Activated T-helper 2 cell treated with anti-CD3 and anti-CD28 coated beads, Interferon-gamma antibody, Interleukin-2, Interleukin-4, amounts not matched to agents 10 μg/mL and 5 μg/mL and 100 μg/mL, durations not matched to agents 14 hours and 24 hours and 36 hours (primary cell): ENCODE data around the gene NT5DC2. TPM values are rescaled to one million over a fixed set of nuclear protein-coding genes. Genes with fewer than 3 reads are reported as not detected.
A peak's percentile ranks its signal among the peaks of the same experiment; 100 is the strongest.

Experiments
- DNase-seq: peaks from one replicate; pipeline ENCODE4 v3.0.0; 2021; ENCODE audit warnings: low spot score
- H3K27ac Mint-ChIP-seq: one replicate; pipeline ENCODE4 v1.8.0; 2021; ENCODE audit warnings: mixed read lengths
- H3K27me3 Mint-ChIP-seq: one replicate; pipeline ENCODE4 v1.8.0; 2021; ENCODE audit warnings: low read depth, mixed read lengths
- H3K36me3 Mint-ChIP-seq: one replicate; pipeline ENCODE4 v1.8.0; 2021; ENCODE audit warnings: low read depth, mixed read lengths
- H3K4me1 Mint-ChIP-seq: one replicate; pipeline ENCODE4 v1.8.0; 2021; ENCODE audit warnings: low read depth, mixed read lengths
- H3K4me3 Mint-ChIP-seq: one replicate; pipeline ENCODE4 v1.8.0; 2021; ENCODE audit warnings: low read depth, mild to moderate bottlenecking, moderate library complexity, mixed read lengths
- H3K9me3 Mint-ChIP-seq: one replicate; pipeline ENCODE4 v1.8.0; 2021; ENCODE audit warnings: mixed read lengths
- intact Hi-C: fragments of 100-400 bp; cut with micrococcal nuclease; formaldehyde crosslinking; loops from one replicate; pipeline ENCODE4 v1.15.1; 2023
- total RNA-seq: library from RNA; stranded (reverse); gene quantifications from 2 replicates; pipeline ENCODE4 v1.2.3, GENCODE V29; 2022

Gene NT5DC2
- total RNA-seq, 1 donor from 2014 or later: 77.9 TPM

GRCh38 chr3:52535411-52536111, 1.9 kb upstream of the NT5DC2 start:
- H3K4me3 Mint-ChIP-seq: peak overlapping the region; percentile 100
- no peak overlapping the region for H3K27ac Mint-ChIP-seq
- H3K27me3 Mint-ChIP-seq: no peaks in the 10 kb centered on the region
- DNase-seq: no peak
- peaks cover 37% of the 10 kb centered on the region for H3K4me1 Mint-ChIP-seq
- H3K36me3 Mint-ChIP-seq: peaks cover 29% of the 10 kb centered on the region
- no peaks in the 10 kb centered on the region for H3K9me3 Mint-ChIP-seq
- intact Hi-C loops: loop anchor here (1.0 to 10.0 kb wide), 5 partner anchors 80 to 481 kb away; partner anchors contain the start of genes DUSP7, GLT8D1, GNL3 and NISCH

- Mint-ChIP-seq H3K27ac (peak overlapping the region; percentile 65), H3K4me1 (peaks cover 33% of the 10 kb centered on the region), H3K36me3 (peaks cover 29% of the 10 kb centered on the region), H3K4me3 (peak overlapping the region; percentile 83), H3K9me3 (no peaks in the 10 kb centered on the region), H3K27me3 (no peaks in the 10 kb centered on the region)
- no peak for DNase-seq
- intact Hi-C loops: loop anchor here (5.0 to 10.0 kb wide), 3 partner anchors 153 to 480 kb away; partner anchors contain the start of genes DUSP7, GNL3, PBRM1 and STIMATE
Observed at GRCh38 chr3:52534281-52535183, 875 bp upstream of the NT5DC2 start.

DNA sequence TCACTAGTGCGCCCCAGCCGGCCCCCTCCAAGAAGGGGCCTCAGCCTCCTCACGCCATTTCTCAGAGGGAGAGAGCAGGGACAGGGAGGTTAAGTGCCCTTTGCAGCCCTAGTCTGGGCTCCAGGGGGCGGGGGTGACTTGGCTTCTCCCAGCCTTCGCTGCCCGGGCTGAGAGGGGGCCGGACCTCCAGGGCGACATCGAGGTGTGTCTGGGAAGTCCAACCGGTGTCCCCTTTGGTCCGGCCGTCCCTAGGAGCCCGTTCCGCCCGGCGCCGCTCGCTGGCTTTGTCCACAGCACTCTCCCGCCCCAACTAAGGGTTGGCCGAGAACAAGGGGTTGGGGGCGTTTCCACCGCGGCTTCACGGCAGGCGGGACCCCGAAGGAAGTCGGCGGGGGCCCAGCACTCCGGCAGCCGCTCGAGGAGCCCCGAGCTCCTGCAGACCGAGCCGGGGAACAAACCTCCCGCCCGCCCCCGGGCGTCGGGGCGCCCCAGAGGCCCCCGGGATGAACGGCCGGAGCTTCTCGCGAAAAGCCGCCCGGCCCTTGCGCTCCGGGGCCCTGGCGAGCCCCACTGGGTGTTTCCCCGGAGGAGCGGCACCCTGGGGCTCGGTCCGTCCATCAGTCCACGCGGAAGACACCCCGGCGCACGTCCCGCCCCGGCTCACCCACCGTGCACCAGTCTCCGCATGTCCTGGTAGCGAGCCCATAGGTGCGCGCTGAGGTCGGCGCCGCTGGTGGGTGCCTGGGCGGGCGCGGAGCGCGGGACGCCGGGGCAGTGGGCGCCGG, 627 bp downstream of the NT5DC2 start:
- Mint-ChIP-seq H3K4me3 (peak overlapping the region; percentile 80), H3K27me3 (no peaks in the 10 kb centered on the region)
- DNase-seq: no peak

DNA sequence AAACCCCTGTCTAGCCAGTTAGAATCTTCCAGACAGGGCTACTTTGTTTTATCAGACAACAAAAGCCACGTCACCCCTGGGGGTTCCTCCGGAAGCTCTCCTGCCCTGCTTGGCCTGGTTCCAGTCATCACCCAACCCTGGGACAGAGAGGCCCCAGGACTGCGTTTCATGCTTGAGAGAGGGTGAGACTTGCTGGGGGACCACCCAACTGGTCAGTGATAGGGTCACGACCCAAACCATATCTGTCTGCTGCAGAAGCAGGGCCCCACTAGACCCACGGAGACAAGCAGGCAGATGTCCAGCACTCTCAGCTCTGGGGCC, 1.2 kb downstream of the NT5DC2 start:
- no peak for DNase-seq
- H3K9me3 Mint-ChIP-seq: no peaks in the 10 kb centered on the region
- intact Hi-C loops: loop anchor here (10.0 kb wide), 2 partner anchors 362 to 478 kb away; partner anchors contain the start of genes DUSP7 and STIMATE
- no peak overlapping the region for H3K27ac Mint-ChIP-seq
- peak overlapping the region; percentile 80 for H3K4me3 Mint-ChIP-seq
- peaks cover 17% of the 10 kb centered on the region for H3K4me1 Mint-ChIP-seq
- peaks cover 21% of the 10 kb centered on the region for H3K36me3 Mint-ChIP-seq
- no peaks in the 10 kb centered on the region for H3K27me3 Mint-ChIP-seq

More for the DNA sequence above, 627 bp downstream of the NT5DC2 start:
- no peak overlapping the region for H3K27ac Mint-ChIP-seq
- peaks cover 23% of the 10 kb centered on the region for H3K4me1 Mint-ChIP-seq
- no peaks in the 10 kb centered on the region for H3K9me3 Mint-ChIP-seq
- intact Hi-C loops: loop anchor here (10.0 kb wide), 2 partner anchors 362 to 478 kb away; partner anchors contain the start of genes DUSP7 and STIMATE
- H3K36me3 Mint-ChIP-seq: peaks cover 21% of the 10 kb centered on the region

- Mint-ChIP-seq H3K4me1 (peaks cover 14% of the 10 kb centered on the region), H3K36me3 (peaks cover 22% of the 10 kb centered on the region), H3K4me3 (peak overlapping the region; percentile 80), H3K27me3 (no peaks in the 10 kb centered on the region), H3K9me3 (no peaks in the 10 kb centered on the region), H3K27ac (no peak overlapping the region)
- DNase-seq: no peak
- intact Hi-C loops: loop anchor here (10.0 kb wide), 2 partner anchors 363 to 477 kb away; partner anchors contain the start of genes DUSP7 and STIMATE
Observed at GRCh38 chr3:52531860-52532516, 1.7 kb downstream of the NT5DC2 start.

DNA sequence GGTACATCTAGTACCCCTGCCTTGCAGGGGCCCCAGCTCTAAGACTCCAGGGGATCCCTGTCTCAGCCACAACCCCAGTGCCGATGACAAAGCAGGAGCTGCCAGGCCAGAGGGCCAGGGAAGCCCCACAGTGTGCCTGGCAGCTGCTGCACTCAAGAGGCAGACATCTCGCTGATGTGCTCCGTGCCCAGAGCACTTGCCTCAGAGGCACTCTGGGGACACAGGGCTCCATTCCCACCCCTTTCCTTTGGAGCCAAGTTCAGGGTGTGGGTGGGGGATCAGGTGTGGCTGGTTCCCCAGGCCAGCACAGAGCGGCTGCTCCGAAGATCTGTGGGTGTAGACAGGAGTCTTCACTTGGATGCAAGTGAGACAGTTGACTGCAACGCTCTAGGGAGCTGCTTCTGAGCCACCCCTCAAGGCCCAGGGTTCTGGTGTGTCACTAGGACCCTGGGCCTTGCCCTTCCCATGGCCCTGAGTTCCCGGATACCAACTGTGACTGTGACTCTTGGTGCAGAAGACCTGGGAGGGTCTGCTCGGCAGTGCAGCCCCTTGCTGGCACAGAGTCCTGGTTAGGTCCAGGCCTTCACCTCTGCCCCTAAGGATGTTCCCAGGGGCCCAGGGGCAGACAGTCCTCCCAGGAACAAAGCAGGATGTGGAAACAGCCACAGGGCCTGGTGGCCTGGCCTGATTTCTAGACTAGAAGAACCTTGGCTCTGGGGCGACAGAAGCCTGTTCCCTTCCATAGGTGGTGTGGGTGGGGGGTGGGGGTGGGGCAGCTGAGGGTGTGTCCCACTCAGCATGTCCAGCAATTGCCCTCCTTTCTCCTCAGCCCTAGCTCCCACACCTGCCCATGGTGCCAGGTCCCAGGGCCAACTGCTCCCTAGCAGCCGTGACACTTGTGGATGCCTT, 2.5 kb downstream of the NT5DC2 start:
- Mint-ChIP-seq H3K9me3 (no peaks in the 10 kb centered on the region), H3K4me3 (no peak overlapping the region), H3K27ac (no peak overlapping the region), H3K36me3 (peaks cover 17% of the 10 kb centered on the region), H3K27me3 (no peaks in the 10 kb centered on the region), H3K4me1 (peaks cover 12% of the 10 kb centered on the region)
- DNase-seq: no peak
- intact Hi-C loops: loop anchor here (10.0 kb wide), 2 partner anchors 364 to 476 kb away; partner anchors contain the start of genes DUSP7 and STIMATE

DNA sequence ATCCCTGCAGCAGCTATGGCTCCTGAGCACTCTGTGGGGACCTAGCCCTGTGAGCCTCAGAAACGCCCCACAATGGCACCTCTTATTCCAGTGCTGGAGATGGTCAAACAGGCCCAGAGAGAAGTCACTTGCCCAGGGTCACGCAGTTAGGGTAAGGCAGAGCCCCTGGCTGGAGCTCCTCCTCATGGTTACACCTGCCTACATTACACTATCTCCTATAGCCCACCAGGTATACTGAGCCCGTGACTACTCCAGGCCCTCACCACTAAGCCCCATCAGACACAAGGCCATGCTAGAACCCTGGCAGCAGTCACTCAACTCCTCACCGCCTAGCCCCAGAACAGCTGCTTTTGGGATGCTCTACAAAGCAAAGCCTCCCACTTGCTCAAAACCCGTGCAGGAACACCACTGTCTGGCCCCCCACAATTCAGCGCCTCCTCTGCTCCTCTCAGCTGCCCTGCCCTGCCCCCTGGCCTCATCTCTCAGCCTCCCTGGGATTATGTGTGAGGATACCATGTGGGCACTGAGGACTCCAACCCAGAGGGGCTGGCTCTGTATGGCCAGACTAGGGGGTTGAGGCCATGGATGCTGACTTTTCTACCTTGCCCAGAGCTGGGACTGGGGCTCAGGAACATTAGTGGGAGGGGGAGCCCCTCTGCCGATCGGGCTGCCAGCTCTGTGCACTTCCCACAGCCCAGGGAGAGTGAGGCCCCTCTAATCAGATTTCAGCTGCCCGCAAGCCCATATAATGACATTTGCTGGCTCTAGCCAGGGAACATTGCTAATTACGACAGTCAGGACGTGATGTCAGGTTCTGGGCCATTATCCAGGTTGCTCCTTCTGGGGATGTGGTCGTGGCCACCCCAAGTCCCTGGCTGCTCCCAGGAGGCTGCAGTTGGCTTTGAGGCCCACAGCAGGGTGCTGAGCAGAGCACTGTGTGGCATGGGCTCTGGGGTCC, 4.0 kb downstream of the NT5DC2 start:
- Mint-ChIP-seq H3K4me1 (peaks cover 6% of the 10 kb centered on the region), H3K36me3 (peaks cover 17% of the 10 kb centered on the region), H3K27ac (no peak overlapping the region), H3K27me3 (no peaks in the 10 kb centered on the region), H3K9me3 (no peaks in the 10 kb centered on the region), H3K4me3 (no peak overlapping the region)
- intact Hi-C loops: loop anchor here (10.0 kb wide), 2 partner anchors 365 to 475 kb away; partner anchors contain the start of genes DUSP7 and STIMATE
- DNase-seq: no peak

- Mint-ChIP-seq H3K36me3 (peaks cover 17% of the 10 kb centered on the region), H3K4me3 (no peak overlapping the region), H3K9me3 (no peaks in the 10 kb centered on the region), H3K27me3 (no peaks in the 10 kb centered on the region), H3K4me1 (peaks cover 5% of the 10 kb centered on the region), H3K27ac (no peak overlapping the region)
- intact Hi-C loops: no loop called here
- no peak for DNase-seq
Observed at GRCh38 chr3:52528586-52529375, 4.9 kb downstream of the NT5DC2 start.

GRCh38 chr3:52527732-52528585, 5.7 kb downstream of the NT5DC2 start:
- H3K4me3 Mint-ChIP-seq: no peak overlapping the region
- peaks cover 17% of the 10 kb centered on the region for H3K36me3 Mint-ChIP-seq
- H3K27me3 Mint-ChIP-seq: no peaks in the 10 kb centered on the region
- H3K9me3 Mint-ChIP-seq: no peaks in the 10 kb centered on the region
- H3K27ac Mint-ChIP-seq: no peak overlapping the region
- intact Hi-C loops: no loop called here
- peaks cover 5% of the 10 kb centered on the region for H3K4me1 Mint-ChIP-seq
- no peak for DNase-seq
